HG03469 (cell line): ENCODE results near the gene SIDT1.

Experiments
- ATAC-seq: cut with Tn5 transposase; IDR thresholded peaks from one replicate; pipeline ENCODE4 v1.9.1; 2021; ENCODE audit warnings: mild to moderate bottlenecking, moderate library complexity, moderate number of reproducible peaks; ENCODE audit not compliant: unreplicated experiment

The SIDT1 gene

DNA sequence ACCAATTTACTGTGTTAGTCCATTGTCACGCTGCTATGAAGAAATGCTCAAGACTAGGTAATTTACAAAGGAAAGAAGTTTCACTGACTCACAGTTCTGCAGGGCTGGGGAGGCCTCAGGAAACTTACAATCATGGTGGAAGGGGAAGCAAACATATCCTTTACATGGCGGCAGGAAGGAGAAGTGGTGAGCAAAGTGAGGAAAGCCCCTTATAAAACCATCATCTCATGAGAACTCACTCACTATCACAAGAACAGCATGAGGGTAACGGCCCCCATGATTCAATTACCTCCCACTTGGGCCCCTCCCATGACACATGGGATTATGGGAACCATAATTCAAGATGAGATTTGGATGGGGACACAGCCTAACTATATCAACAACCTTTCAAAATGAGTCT lies 143.9 kb downstream of the SIDT1 start:
- no peak for ATAC-seq

DNA sequence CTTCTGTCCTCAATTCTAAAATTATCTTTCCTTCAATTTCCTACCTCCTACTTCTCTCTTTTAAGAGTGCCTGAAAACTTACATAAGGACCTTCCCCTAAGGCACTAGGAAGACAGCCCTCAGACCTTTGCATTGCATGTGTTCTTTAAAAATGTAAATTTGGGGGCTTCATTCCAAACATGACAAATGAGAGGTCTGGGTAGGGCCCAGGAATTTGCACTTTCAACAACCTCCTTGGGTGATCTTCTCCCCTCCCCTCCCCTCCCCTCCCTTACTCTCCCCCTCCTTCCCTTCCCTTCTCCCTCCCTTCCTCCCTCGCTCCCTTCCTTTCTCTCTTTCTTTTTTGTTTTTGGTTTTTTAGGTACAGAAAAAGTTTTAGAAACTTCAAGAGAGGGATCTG lies 145.4 kb downstream of the SIDT1 start:
- ATAC-seq, result no peak

DNA sequence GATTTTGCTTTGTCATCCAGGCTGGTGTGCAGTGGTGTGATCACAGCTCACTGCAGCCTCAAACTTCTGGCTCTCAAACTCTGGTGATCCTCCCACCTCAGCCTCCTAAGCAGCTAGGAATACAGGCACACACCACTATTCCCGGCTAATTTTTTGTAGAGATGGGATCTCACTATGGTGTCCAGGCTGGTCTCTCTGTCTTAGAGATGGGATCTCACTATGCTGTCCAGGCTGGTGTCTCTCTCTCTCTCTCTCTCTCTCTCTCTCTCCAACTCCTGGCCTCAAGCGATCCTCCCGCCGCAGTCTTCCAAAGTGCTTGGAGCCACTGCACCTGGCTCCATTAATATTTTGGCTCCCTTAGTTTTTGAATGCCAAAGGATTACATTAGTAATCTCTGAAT lies 146.4 kb downstream of the SIDT1 start:
- ATAC-seq, result no peak
